Progenitor cell of endocrine pancreas (in vitro differentiated cells): Measurements from ENCODE around the gene DLG5. TPM values are rescaled to one million over a fixed set of nuclear protein-coding genes. Genes with fewer than 3 reads are reported as not detected.
A peak's percentile ranks its signal among the peaks of the same experiment; 100 is the strongest.

Source experiments
- DNase-seq: peaks from one replicate; pipeline ENCODE4 v3.0.0; 2021; ENCODE audit warnings: low spot score; ENCODE audit not compliant: unreplicated experiment
- H3K27ac Mint-ChIP-seq: 2 replicates; pipeline ENCODE4 v1.8.0; 2021; ENCODE audit warnings: mild to moderate bottlenecking, moderate library complexity, mixed read lengths
- H3K27me3 Mint-ChIP-seq: 2 replicates; pipeline ENCODE4 v1.8.0; 2021; ENCODE audit warnings: mixed read lengths
- H3K36me3 Mint-ChIP-seq: 2 replicates; pipeline ENCODE4 v1.8.0; 2022; ENCODE audit warnings: mixed read lengths; ENCODE audit not compliant: insufficient read depth
- H3K4me1 Mint-ChIP-seq: 2 replicates; pipeline ENCODE4 v1.8.0; 2021; ENCODE audit warnings: low read depth, mixed read lengths
- H3K4me3 Mint-ChIP-seq: 2 replicates; pipeline ENCODE4 v1.8.0; 2021; ENCODE audit warnings: low read depth, mild to moderate bottlenecking, moderate library complexity, mixed read lengths
- H3K9me3 Mint-ChIP-seq: 2 replicates; pipeline ENCODE4 v1.8.0; 2021; ENCODE audit warnings: low read depth, mixed read lengths
- CTCF ChIP-seq: fragments of 200-600 bp; sonication (generic); IDR thresholded peaks from one replicate; pipeline ENCODE4 v1.5.0; 2021; ENCODE audit warnings: antibody characterized with exemption, mild to moderate bottlenecking; ENCODE audit not compliant: unreplicated experiment
- total RNA-seq: library from RNA; stranded (reverse); gene quantifications from 2 replicates; pipeline ENCODE4 v1.2.1, GENCODE V29; 2021

The DLG5 gene
- total RNA-seq, 1 donor from 2014 or later = 149 TPM

- peaks cover 5% of the 10 kb centered on the region for H3K36me3 Mint-ChIP-seq
- H3K9me3 Mint-ChIP-seq = peaks cover 9% of the 10 kb centered on the region
- no peaks in the 10 kb centered on the region for H3K27me3 Mint-ChIP-seq
- H3K4me3 Mint-ChIP-seq = no peak overlapping the region
- H3K27ac Mint-ChIP-seq = no peak overlapping the region
- no peak for DNase-seq
- H3K4me1 Mint-ChIP-seq = peaks cover 7% of the 10 kb centered on the region
- no peak for TF ChIP-seq CTCF
These were observed 33.4 kb upstream of the DLG5 start for GRCh38 chr10:77959887-77960455.

- Mint-ChIP-seq H3K27ac (no peak overlapping the region), H3K4me1 (peaks cover 8% of the 10 kb centered on the region)
These were observed 32.8 kb upstream of the DLG5 start for GRCh38 chr10:77959384-77959783.

GRCh38 chr10:77955136-77955535, 28.6 kb upstream of the DLG5 start:
- peaks cover 5% of the 10 kb centered on the region for H3K9me3 Mint-ChIP-seq
- no peak overlapping the region for H3K4me3 Mint-ChIP-seq
- H3K36me3 Mint-ChIP-seq = peaks cover 4% of the 10 kb centered on the region
- no peaks in the 10 kb centered on the region for H3K27me3 Mint-ChIP-seq
- no peak for DNase-seq
- TF ChIP-seq CTCF = no peak
- peak overlapping the region; percentile 44 for H3K27ac Mint-ChIP-seq
- H3K4me1 Mint-ChIP-seq = peaks cover 4% of the 10 kb centered on the region

More at GRCh38 chr10:77959384-77959783, 32.8 kb upstream of the DLG5 start:
- Mint-ChIP-seq H3K9me3 (peaks cover 5% of the 10 kb centered on the region), H3K4me3 (no peak overlapping the region), H3K36me3 (peaks cover 2% of the 10 kb centered on the region), H3K27me3 (no peaks in the 10 kb centered on the region)
- no peak for DNase-seq
- no peak for TF ChIP-seq CTCF

GRCh38 chr10:77949167-77949566, 22.6 kb upstream of the DLG5 start:
- H3K9me3 Mint-ChIP-seq = peaks cover 5% of the 10 kb centered on the region
- peaks cover 3% of the 10 kb centered on the region for H3K4me1 Mint-ChIP-seq
- H3K4me3 Mint-ChIP-seq = no peak overlapping the region
- no peak for TF ChIP-seq CTCF
- H3K36me3 Mint-ChIP-seq = peaks cover 4% of the 10 kb centered on the region
- DNase-seq = no peak
- H3K27me3 Mint-ChIP-seq = no peaks in the 10 kb centered on the region
- no peak overlapping the region for H3K27ac Mint-ChIP-seq

- peaks cover 3% of the 10 kb centered on the region for H3K36me3 Mint-ChIP-seq
- TF ChIP-seq CTCF = no peak
- no peak overlapping the region for H3K4me3 Mint-ChIP-seq
- H3K4me1 Mint-ChIP-seq = peaks cover 7% of the 10 kb centered on the region
- H3K27me3 Mint-ChIP-seq = no peaks in the 10 kb centered on the region
- DNase-seq = no peak
- no peak overlapping the region for H3K27ac Mint-ChIP-seq
- peaks cover 5% of the 10 kb centered on the region for H3K9me3 Mint-ChIP-seq
These were observed 19.5 kb upstream of the DLG5 start for GRCh38 chr10:77946084-77946483.
